Activated CD4-positive, alpha-beta T cell treated with anti-CD3 and anti-CD28 coated beads, Interleukin-2, amount 50 U/mL, for 48 hours (primary cell): Measurements from ENCODE around the gene TGFBR2.

Source experiments
- DNase-seq, 2 experiments: peaks; one replicate each; pipeline ENCODE4 v3.0.0-alpha.2; 2020

The TGFBR2 gene

DNA sequence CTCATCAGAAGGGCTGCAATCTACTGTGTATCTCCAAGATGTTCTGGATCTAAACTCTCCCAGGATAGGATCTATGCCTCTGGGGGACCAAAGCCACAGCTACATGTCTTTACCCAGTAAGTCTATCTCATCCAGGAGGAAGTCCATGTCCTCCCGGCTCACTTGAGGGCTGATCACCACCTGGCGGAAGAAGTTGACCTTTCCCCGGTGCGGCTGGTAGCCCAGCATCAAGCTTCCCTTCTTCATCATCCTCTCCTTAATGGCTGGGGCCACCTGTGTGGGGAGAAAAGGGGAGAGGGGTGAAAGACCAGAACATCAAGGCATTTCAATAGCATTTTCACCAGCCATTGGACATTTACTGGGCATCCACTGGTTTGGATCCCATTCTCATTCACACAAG, 121.7 kb downstream of the TGFBR2 start:
- DNase-seq, result no peak

GRCh38 chr3:30729512-30729911, 123.1 kb downstream of the TGFBR2 start:
- DNase-seq, result no peak

GRCh38 chr3:30729936-30730335, 123.5 kb downstream of the TGFBR2 start:
- no peak for DNase-seq

GRCh38 chr3:30730967-30731366, 124.6 kb downstream of the TGFBR2 start:
- DNase-seq, result no peak

DNA sequence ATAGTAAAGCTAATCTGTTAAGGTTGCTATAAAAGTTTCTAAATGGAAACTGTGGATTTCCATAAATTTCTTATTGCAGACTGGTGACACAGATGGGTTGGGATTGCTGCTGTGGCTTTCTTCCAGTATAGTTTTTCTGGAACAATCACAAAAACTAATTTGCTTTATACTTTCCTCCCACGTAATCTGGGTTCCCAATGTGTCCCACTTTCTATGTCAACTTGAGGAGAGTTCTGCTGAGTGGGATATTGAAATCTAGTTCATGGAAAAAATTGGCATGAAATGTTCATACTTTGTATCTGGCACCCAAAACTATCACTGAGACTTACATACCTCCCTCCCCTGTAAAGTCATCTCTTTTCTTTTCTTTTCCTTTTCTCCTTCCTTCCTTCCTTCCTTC, 126.8 kb downstream of the TGFBR2 start:
- no peak for DNase-seq

DNA sequence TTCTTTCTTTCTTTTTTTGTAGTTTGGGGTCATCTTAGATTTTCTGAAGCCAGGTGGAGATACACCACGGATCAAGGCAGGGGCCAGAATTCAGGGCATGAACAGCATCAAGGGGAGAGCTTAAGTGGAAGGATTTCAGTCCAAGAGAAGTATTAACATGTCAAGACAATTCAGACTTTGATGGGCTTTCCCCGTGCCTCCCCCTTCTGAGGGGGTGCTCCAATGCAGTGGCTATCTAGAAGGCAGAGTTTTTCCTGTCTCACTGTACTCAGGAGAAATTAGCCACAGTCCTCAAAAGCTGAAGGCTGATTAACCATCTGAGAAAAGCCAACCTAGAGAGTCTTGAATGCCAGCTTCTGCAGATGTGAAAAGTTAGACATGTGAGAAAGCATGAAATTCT, 127.3 kb downstream of the TGFBR2 start:
- DNase-seq, result no peak

DNA sequence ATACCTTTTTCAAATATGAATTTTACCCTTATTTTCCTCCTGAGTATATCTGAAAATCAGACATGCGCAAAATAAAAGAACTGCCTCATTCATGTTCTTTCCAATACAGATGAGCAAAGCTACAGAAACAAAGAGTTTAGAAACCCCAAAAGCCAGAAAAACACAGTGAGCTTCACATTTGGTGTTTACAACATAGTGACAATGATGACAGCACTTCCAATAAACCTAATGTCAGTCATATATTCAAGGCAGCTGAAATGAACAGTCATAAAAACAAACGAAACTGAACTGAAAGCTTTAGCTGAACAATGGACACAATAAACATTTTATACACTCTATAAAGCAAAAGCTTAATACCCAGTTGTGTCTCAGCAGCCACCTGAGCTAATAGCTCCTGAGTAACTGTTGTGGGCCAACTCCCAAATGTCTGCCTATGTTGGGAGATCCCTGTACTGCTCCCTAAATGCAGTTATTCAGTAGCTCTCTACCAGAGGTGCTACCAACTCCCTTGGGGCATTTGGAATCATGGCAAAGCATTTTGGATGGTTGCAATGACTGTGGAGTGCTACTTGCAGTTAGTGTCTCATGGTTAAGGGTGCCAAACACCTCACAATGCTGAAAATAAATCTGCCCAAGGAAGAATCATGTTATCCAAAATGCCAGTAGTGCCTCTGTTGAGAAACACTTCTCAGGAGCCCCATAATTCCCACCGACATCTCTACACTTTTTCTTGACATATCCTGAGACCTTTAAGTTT, 131.5 kb downstream of the TGFBR2 start:
- DNase-seq, result no peak

DNA sequence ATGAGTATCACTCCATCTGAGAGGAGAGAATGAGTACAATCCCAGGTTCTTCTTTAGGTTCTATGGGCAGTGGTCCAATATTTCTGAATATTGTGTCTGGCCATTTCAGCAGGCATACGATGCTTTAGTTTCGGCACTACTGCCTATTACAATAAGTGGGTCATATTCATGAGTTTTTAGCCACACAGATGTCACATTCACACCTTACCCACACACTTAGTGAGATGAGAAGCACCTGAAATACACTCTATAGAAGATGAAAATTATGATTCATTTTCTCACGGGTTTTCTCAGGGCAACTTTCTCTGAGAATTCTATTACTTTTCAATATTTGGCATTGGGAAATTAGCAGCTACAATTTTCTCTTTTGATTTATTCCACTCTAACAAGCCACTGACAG, 132.2 kb downstream of the TGFBR2 start:
- no peak for DNase-seq

DNA sequence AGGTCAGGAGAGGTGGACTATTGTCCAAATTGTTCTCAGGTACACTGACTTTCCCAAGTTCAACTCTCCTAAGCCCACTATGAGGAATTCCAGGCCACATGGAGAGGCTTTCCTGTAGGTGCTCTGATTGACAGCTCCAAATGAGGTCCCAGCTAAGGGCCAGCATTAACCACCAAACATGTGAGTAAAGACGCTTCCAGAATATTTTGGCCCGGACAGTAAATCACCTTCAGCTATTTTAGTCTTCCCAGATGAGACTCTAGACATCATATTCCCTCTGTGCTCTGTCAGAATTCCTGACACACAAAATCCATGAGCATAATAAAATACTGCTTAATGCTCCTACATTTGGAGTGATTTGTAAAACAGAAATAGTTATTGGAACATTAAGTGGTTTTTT, 135.5 kb downstream of the TGFBR2 start:
- DNase-seq, result no peak

DNA sequence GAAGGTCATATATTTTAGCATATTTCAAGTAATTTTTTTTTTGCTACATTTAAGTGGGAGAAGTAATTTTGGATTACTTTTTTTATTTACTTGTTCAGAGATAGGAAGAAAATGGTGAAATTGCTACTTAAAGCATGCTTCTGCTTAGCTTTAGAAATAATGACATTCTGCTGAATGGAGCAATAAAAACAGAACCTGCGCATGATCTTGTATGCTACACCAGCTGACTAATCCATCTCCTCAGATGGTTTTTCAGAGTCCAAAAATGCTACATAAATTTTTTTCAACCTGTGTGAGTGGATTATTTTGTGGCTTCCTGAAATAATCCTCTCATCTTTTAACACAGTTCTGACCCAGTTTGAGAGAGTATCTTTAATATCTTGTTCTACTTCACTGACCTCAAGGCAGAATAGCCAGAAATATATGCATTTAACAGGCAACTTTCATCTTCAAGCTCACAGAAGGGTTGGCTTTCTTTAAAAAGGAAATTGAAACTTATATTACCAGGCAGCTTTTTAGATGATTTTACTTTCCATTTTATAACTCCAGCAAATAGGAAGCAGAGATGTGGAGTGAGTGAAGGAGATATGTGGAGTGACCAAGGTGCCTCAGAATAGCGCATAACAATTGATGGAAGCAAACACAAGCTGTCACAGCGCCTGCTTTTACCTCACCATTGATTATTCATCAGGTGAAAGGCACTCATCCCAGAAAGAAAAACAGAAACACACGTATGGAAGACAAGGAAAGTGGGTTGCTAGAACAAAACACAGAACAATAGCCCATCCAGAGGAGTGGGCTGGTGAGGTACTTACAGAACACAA, 136.6 kb downstream of the TGFBR2 start:
- no peak for DNase-seq
